ENCODE data around the gene GIPC2.
"Not testable (repeated sequence)": the region's sequence is repeated elsewhere in the genome, so short reads cannot be mapped to it uniquely, and the experiment has no call there.

The GIPC2 gene

DNA sequence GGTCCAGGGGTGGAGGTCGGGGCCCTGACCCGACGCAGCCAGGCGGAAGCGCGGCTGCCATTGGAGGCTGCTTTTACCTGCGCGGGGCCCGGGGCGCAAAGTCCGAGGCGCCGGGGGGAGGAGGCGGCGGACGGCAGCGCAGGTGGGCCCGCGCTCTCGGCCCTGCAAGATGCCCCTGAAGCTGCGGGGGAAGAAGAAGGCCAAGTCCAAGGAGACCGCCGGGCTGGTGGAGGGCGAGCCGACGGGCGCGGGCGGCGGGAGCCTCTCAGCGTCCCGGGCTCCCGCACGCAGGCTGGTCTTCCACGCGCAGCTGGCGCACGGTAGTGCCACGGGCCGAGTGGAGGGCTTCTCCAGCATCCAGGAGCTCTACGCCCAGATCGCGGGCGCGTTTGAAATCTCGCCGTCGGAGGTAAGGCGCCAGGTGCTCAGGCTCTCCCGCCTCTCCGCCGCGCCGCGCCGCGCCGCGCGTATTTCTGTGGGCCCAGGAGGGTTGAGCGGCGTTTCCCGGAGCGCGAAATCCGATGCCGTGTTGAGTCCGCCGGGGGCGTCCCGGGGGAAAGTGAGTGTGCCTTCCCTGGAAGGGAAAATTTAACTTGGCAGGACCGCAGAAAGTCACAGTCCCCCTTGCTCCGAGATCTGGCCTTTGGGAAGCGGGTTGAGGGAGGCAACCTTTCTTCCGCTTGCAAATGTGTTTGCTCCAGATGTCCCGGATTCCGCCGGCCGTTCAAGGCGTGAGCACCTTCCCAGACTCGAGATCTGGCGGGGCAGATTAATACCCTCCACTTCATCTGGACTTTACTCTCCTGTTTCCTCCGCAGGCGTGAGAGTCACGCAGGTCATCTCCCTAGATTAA is at the start of gene GIPC2:
GIPC2 (plus strand) TSS at position 41 of the 853 bp plus-strand sequence; CDS start at position 170, 129 bp downstream.
- DNase-seq (ENCODE audit: low read depth in 2 of 2): no peak

DNA sequence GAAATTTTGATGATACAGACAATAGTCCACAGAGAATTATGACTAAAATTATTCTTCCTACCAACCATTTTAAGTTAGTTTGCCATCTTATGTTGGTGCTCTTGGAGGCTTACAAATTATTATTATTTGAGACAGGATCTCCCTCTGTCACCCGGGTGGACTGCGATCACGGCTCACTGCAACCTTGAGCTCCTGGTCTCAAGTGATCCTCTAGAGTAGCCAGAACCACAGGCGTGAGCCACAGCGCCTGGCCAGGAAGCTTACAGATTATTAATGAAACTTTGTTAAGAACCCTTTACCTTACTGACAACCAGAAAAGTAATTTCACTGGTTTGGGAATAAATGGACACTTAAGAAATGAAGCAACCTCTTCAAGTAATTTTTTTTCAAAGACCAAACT is 49.0 kb upstream of the GIPC2 start:
- no peak for DNase-seq (ENCODE audit: low read depth in 2 of 2)

GRCh38 chr1:78000536-78000935 is 45.2 kb upstream of the GIPC2 start:
- not testable (repeated sequence) for DNase-seq (ENCODE audit: low read depth in 2 of 2)

DNA sequence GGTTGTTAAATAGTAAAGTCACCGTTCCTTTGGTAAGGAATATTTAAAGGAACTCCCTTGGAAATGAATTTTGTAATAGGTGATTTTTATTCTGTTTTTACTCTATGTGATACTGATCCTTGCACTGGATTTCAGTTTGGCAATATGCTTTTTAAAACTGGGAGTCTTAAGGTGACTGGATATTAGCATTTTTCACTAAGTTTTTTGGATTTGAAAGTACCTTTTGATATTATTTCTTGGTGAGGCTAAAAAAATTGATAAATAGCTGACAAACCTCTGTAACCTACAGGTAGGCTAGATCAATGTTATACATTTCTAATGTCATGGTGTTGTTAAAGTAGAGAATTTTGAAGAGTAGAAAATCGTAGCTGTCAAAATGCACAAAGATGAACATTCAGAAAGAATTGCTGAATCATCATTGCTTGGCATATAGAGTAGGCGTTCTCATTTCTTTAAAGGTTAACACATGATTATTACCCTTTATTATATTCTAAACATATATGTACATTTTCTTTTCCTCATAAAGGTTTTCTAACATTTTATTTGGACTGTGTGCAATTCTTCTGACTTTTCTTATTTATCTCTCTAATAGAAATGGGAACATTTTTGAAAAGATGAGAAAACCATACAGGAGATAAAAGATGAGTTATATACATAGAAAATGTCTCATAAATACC is 42.6 kb upstream of the GIPC2 start:
- no peak for DNase-seq (ENCODE audit: low read depth in 2 of 2)

DNA sequence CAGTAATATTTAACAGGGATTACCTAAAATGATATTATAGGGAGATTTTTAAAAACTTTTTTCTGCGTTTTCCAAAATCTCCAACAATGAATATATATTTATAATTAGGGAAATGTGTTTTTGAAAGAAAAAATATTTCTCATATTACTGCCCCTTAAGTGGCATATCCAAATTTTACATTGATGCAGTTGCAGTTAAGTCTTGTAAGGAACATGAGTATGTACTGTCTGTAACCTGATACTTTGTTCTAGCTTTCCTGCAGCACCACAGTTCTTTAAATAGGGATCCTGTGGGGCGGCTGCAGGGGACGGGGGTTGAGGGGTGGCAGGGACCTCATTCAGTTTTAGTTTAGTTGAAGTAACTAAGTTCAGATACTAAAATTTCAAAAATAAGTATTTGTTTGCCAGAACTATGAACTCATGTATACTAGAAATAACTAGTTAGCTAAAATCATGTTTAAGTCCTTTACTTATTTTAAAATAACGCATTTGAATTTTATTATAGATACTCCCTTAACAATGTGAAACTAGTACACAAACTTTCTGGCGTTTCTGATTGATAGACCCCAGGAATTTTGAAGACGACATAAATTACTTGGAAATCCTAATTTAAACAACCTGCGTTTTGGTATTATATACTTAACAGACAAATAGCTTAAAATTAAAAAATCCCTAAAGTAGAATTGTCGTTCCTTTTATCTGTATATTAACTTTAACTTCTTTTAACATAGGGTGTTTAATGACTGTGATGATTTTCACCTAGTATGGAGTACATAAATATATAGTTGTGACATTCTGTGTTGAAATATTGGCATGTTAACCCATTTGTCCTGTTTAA is 41.7 kb upstream of the GIPC2 start:
- DNase-seq (ENCODE audit: low read depth in 2 of 2): peak in 1 of 2 donors; percentile 9

DNA sequence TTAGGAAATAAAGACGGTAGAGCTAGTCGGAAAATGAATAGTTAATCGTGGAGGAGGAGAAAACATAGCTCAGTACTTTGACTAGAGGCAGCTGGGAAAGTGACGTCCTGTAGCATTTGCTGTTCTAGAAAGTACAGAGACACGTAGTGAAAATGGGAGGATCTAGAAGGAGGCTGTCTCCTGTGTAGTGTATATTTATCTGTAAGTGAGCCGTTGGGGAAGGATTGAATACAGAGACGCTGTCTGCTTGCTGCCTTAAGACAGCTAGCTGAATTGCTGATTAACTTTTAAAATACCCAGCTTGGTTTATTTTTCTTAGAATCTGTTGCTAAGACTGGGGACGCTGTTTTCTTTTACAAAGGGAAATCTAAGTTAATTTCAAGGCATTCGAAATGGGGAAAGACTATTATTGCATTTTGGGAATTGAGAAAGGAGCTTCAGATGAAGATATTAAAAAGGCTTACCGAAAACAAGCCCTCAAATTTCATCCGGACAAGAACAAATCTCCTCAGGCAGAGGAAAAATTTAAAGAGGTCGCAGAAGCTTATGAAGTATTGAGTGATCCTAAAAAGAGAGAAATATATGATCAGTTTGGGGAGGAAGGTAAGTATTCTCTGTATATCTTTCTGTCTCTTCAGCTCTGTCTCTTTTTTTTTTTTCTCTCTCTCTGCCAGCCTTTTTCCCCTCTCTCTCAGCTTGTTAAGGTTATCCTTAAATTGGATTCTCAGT is 40.9 kb upstream of the GIPC2 start, which contains the start of gene DNAJB4:
DNAJB4 (plus strand) TSS at position 221 of the 729 bp plus-strand sequence; CDS start at position 393, 172 bp downstream.
- DNase-seq (ENCODE audit: low read depth in 2 of 2): peak; percentile 9 to 23

DNA sequence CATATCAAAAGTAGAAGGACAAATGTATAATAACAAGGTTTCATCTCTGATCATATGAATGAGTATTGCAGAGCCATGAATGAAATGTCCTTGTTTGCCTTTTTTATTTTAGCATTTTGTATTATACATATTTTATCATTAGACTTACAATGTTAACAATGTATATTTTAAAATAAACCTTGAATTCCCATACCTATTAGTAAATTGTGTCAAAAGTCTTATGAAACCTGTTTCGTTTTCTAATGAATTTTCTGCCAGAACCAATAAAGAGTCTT is 40.4 kb upstream of the GIPC2 start:
- DNase-seq (ENCODE audit: low read depth in 2 of 2): no peak

- DNase-seq (ENCODE audit: low read depth in 2 of 2): no peak
Measured at GRCh38 chr1:78005755-78006154, 40.0 kb upstream of the GIPC2 start.

DNA sequence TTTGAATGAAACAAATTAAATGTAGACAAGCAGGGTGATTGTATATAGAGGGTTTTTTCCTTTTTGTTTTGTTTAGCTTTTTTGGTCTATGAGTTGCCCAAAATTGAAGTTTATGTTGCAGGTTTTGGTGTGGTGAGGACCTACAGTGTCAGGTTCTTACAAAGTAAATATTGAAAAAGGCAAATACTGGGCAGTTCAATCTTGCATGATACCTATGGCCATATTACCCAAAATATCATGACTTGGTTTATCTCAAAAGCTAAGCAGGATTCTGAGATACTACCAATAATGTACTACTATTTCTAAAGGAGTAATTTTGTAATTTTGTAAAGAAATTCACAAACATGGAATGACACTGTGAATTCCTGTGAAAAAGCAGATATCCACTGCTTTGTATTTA is 39.2 kb upstream of the GIPC2 start:
- DNase-seq (ENCODE audit: low read depth in 2 of 2): no peak

DNA sequence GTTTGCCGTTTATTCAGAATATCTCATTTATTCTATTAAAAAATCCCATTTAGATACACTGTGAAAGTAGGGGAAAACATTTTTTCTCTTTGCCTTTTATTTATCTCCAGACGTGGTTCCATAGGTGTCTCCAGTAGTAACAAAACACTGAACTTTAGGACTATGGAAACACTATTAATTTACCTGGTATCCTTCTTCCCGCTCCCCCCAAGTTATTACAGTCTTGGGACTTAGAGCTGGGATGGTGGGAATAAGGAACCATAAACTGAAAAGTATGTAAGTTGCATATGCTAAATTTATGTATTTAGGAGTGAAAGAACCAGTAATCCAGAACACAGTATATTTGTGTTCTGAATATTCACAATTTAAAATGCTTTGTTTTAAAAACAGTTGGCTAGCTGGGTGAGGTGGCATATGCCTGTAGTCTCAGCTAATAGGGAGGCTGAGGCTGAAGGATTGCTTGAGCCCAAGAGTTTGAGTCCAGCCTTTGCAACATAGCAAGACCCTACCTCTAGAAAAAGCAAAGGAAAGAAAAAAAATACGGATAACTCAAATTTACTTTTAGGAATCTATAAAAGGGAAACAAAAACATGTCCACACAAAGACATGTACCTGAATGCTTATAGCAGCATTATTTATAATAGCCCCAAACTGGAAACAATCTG is 38.0 kb upstream of the GIPC2 start:
- DNase-seq (ENCODE audit: low read depth in 2 of 2): no peak

DNA sequence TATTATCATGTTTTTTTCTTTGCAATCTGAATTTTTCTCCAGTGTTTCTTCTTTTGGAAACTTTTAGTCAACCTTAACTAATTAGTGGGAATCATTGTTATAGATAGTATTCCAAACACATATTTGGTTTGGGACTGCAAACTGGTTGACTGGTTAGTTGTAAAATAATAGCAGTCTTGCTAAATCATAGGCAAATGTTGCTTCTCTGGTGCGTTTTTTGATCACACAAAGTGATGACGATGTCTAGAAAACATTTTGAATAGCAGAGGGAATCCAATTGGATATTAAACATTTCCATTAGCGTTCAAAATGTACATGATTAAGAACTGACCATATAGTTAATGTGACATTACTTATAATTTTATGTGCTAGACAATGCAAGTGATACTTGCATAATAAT is 36.5 kb upstream of the GIPC2 start:
- DNase-seq (ENCODE audit: low read depth in 2 of 2): no peak

GRCh38 chr1:78009836-78010235 is 35.9 kb upstream of the GIPC2 start:
- no peak for DNase-seq (ENCODE audit: low read depth in 2 of 2)

- DNase-seq (ENCODE audit: low read depth in 2 of 2): no peak
Measured at GRCh38 chr1:78011050-78011449, 34.7 kb upstream of the GIPC2 start.

DNA sequence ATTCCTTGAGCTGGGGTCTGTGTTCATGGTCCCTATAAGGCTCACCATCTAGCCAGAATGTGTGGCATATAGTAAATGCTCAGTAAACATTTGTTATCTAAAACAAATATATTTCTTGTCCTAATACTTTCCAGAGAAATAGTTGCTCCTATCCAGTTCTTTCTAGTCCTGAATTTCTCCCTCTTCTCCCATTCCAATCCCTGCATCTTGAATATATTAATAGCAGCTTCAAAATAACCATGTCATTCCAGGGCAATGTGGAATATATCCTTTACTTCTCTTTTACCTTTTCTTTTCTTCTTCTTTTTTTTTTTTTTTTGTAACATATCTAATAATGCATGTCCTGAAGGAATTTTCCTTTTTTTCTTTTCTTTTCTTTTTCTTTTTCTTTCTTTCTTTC is 30.6 kb upstream of the GIPC2 start:
- no peak for DNase-seq (ENCODE audit: low read depth in 2 of 2)

- no peak for DNase-seq (ENCODE audit: low read depth in 2 of 2)
Measured at GRCh38 chr1:78019024-78019423, 26.7 kb upstream of the GIPC2 start.

DNA sequence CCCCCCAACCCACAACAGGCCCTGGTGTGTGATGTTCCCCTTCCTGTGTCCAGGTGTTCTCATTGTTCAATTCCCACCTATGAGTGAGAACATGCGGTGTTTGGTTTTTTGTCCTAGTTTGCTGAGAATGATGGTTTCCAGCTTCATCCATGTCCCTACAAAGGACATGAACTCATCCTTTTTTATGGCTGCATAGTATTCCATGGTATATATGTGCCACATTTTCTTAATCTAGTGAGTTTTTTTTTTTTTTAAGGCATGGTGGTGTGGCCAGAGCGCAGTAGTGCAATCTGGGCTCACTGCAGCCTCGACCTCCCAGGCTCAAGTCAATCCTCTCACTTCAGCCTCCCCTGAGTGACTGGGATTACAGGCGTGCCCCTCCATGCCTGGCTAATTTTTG is 24.6 kb upstream of the GIPC2 start:
- DNase-seq (ENCODE audit: low read depth in 2 of 2): not testable (repeated sequence)

DNA sequence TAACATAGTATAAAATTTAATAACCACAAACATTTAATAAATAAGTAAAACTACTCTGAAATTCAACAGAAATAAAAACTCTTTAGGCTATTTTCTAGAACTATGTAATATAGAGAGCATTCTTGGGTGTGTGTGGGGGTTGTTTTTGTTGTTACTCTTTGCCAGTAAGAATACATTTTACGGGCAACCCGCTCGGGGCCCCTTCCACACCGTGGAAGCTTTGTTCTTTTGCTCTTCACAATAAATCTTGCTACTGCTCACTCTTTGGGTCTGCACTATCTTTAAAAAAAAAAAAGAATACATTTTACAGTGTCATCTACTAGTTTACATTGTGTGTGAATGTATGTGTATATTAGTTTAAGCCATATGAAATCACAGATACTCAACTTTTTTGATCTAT is 16.0 kb upstream of the GIPC2 start:
- DNase-seq (ENCODE audit: low read depth in 2 of 2): no peak

DNA sequence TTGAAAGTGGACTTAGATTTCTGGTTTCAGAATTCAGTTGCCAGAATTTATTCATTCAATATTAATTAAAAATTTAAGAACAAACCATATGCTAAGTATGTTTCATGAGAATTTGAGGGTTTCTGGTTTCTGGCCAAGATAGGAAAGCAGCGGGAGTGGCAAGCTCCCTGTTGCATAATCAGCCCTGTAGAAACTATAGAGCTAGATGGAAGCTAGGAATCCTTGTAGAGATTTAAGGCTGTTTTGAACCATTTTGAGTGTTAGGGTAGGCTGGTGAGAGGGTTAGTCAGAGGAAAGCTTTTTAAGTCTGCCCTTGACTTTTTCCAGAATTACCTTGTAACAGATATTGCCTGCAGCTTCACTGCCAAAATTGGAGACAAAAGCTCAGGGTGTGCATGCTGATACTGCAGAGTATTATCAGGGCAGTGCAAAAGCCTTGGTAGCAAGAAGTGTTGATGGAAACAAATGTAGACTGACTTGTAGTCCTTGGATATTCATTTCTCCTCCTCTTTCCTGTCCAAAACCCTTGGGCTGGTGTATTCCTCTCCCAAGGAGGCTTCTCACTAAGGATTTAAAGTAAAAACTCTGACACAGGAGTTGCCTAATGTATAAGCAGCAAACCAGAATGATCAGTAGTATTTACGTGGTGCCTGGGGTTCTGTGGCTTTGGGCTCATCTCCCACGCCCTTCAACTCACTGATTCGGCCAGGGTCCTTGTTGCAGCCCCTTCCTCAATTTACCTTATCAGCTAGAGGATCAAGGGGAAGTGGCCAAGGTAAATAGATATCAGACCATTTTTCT is 12.6 kb upstream of the GIPC2 start:
- DNase-seq (ENCODE audit: low read depth in 2 of 2): no peak

DNA sequence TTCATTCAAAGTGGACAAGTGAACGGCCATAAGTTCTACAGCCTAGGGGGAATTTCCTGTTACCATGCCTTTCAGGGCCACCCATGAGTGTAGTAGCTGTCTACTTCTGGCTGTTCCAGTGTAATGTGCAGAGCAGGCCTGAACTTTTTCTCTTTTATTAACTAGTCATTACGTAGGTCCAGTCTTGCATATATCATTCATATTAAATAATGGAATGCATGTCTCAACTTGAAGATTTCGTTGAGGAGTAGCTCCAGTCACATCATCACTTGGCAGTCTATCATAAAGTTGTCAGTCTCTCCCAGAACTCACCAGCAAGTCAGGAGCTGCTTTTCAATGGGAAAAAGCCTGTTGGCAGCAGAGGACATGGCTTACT is 12.0 kb upstream of the GIPC2 start:
- DNase-seq (ENCODE audit: low read depth in 2 of 2): no peak

DNA sequence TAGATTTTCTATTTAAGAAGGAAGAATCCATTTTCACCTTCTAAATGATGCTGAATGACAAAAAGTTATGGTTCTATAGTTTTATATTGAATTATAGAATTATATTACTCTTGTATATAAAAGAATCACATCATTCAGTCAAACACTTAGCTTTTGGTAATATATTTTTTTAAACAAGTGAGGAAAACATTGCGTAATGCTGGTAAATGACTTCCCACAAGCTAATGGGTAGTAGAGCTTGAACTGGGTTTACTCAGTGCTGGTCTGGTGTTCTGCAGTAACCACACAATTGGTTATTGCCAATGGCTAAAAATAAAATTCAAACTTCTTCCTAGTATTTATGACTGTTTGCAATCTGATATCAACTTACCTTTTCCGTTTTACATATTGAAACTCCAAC is 10.6 kb upstream of the GIPC2 start:
- DNase-seq (ENCODE audit: low read depth in 2 of 2): no peak
